HepG2 (cell line): Measurements from ENCODE around the gene DGKB. TPM values are rescaled to one million over a fixed set of nuclear protein-coding genes. Genes with fewer than 3 reads are reported as not detected.

Experiments
- ATAC-seq: fragments of 200-7000 bp; cut with Tn5 transposase; 3 replicates; pipeline ENCODE4 v1.9.1; 2020; ENCODE audit warnings: mild to moderate bottlenecking, moderate library complexity
- BruUV-seq: library from RNA; stranded (reverse); fragments of 400-500 nt; replicated peaks from 2 replicates; lab custom pipeline; 2021; lab: Mats Ljungman, UMichigan
- CTCF ChIA-PET: fragments of 300-600 bp; formaldehyde crosslinking; extraction: SDS; loops from one replicate; lab custom pipeline; 2021; ENCODE audit warnings: low total read pairs, inconsistent platforms, low intra/inter-chr PET ratio; lab: Yijun Ruan, JAX
- POLR2A ChIA-PET: fragments of 350-600 bp; sonication (Branson Sonifier 250); formaldehyde crosslinking; loops from one replicate; lab custom pipeline; 2020; ENCODE audit warnings: antibody characterized with exemption, inconsistent platforms; lab: Yijun Ruan, JAX
- DNase-seq: peaks from one replicate; pipeline ENCODE4 v3.0.0-alpha.2; 2015; ENCODE audit warnings: low spot score
- FAIRE-seq: peaks from 3 replicates; lab custom pipeline; 2011; peaks lifted over from hg19 to GRCh38; lab: Jason Lieb, UNC
- H2AFZ ChIP-seq: one replicate; pipeline ENCODE4 v1.6.1; 2011; ENCODE audit warnings: low read length, inconsistent platforms
- H3K27ac ChIP-seq: fragments of 300-600 bp; 3 replicates; pipeline ENCODE4 v1.8.0; 2011; ENCODE audit warnings: mixed run types, mild to moderate bottlenecking, mixed read lengths, low read length, inconsistent platforms; ENCODE audit not compliant: insufficient read depth; ENCODE audit errors: extremely low read length
- H3K27me3 ChIP-seq, 2 experiments: fragments of 200-600 bp in 1 of 2; 2 replicates in 1 of 2; 3 replicates in 1 of 2; pipeline versions ENCODE4 v1.6.0 to v1.8.0; 2011; ENCODE audit warnings: low read length in 2 of 2, mild to moderate bottlenecking in 2 of 2, moderate library complexity in 2 of 2, inconsistent platforms in 1 of 2; ENCODE audit not compliant: insufficient read depth in 2 of 2, control insufficient read depth in 1 of 2
- H3K36me3 ChIP-seq, 2 experiments: fragments of 200-600 bp in 1 of 2; replicated peaks in 1 of 2; 2 replicates in 1 of 2; 3 replicates in 1 of 2; pipeline versions ENCODE4 v1.5.1 to v1.8.0; 2011; ENCODE audit warnings: low read length in 2 of 2, inconsistent platforms in 1 of 2; ENCODE audit not compliant: insufficient read depth in 2 of 2, control insufficient read depth in 1 of 2
- H3K4me1 ChIP-seq: 2 replicates; pipeline ENCODE4 v1.5.1; 2012; ENCODE audit warnings: low read length, inconsistent platforms; ENCODE audit not compliant: insufficient read depth
- H3K4me2 ChIP-seq: 2 replicates; pipeline ENCODE4 v1.6.0; 2011; ENCODE audit warnings: low read depth, low read length, inconsistent platforms
- H3K4me3 ChIP-seq, 3 experiments: fragments of 200-600 bp in 1 of 3; sonication (generic), shearing (Covaris generic) in 1 of 3; replicated peaks in 1 of 3; 2 replicates each; pipeline ENCODE4 v1.5.1; 2011 to 2016; ENCODE audit warnings: low read length in 3 of 3, inconsistent platforms in 2 of 3, low read depth in 2 of 3, mild to moderate bottlenecking in 2 of 3, control low read depth in 1 of 3, mixed read lengths in 1 of 3; ENCODE audit not compliant: insufficient read depth in 1 of 3
- H3K79me2 ChIP-seq: one replicate; pipeline ENCODE4 v1.6.1; 2011; ENCODE audit warnings: low read length, inconsistent platforms; ENCODE audit not compliant: insufficient read depth
- H3K9ac ChIP-seq: 2 replicates; pipeline ENCODE4 v1.6.0; 2011; ENCODE audit warnings: mild to moderate bottlenecking, low read depth, low read length, inconsistent platforms; ENCODE audit not compliant: insufficient read depth
- H3K9me3 ChIP-seq: 2 replicates; pipeline ENCODE4 v1.5.1; 2012; ENCODE audit warnings: mild to moderate bottlenecking, low read length
- H4K20me1 ChIP-seq: 2 replicates; pipeline ENCODE4 v1.6.0; 2011; ENCODE audit warnings: inconsistent platforms, mild to moderate bottlenecking, low read length, moderate library complexity; ENCODE audit not compliant: insufficient read depth
- GABPA ChIP-seq, 2 experiments: IDR thresholded peaks; 2 replicates each; pipeline ENCODE4 v1.6.1; 2011 to 2016; ENCODE audit warnings: low read depth in 2 of 2, low read length in 1 of 2, missing biosample characterization in 1 of 2, missing genetic modification characterization in 1 of 2
- HNRNPUL1 ChIP-seq: fragments of 200-400 bp; formaldehyde crosslinking; IDR thresholded peaks from 2 replicates; pipeline ENCODE4 v1.6.1; 2017; ENCODE audit warnings: low read depth, mild to moderate bottlenecking, low read length, moderate library complexity
- KDM5B ChIP-seq: sonication (generic); formaldehyde crosslinking; IDR thresholded peaks from 2 replicates; pipeline ENCODE4 v1.4.0; 2020; ENCODE audit warnings: missing genetic modification reagents, mild to moderate bottlenecking, borderline replicate concordance
- MAFF ChIP-seq: IDR thresholded peaks from 2 replicates; pipeline ENCODE4 v1.6.1; 2011; ENCODE audit warnings: low read depth, low read length, improper control_type of control experiment
- PRDM4 ChIP-seq: sonication (generic); formaldehyde crosslinking; IDR thresholded peaks from 2 replicates; pipeline ENCODE4 v1.9.0; 2021; ENCODE audit warnings: missing genetic modification reagents, borderline replicate concordance
- SMARCE1 ChIP-seq: fragments of 450-650 bp; IDR thresholded peaks from 2 replicates; pipeline ENCODE4 v1.6.1; 2017; ENCODE audit warnings: borderline replicate concordance
- SNRNP70 ChIP-seq: fragments of 200-400 bp; formaldehyde crosslinking; IDR thresholded peaks from 2 replicates; pipeline ENCODE4 v1.6.1; 2017; ENCODE audit warnings: mild to moderate bottlenecking, low read depth, low read length, moderate library complexity
- TCF7L2 ChIP-seq: IDR thresholded peaks from 2 replicates; pipeline ENCODE4 v1.6.1; 2011; ENCODE audit warnings: mild to moderate bottlenecking, low read depth, low read length, moderate library complexity
- TRIM24 ChIP-seq: sonication (generic); formaldehyde crosslinking; IDR thresholded peaks from 2 replicates; pipeline ENCODE4 v1.8.0; 2022; ENCODE audit warnings: mild to moderate bottlenecking, missing genetic modification reagents
- ZBTB1 ChIP-seq: sonication (generic); formaldehyde crosslinking; IDR thresholded peaks from 2 replicates; pipeline ENCODE4 v1.4.0; 2020; ENCODE audit warnings: missing genetic modification reagents, borderline replicate concordance
- ZEB1 ChIP-seq: IDR thresholded peaks from 2 replicates; pipeline ENCODE4 v1.6.1; 2012; ENCODE audit warnings: mild to moderate bottlenecking, low read depth, inconsistent platforms; ENCODE audit not compliant: insufficient replicate concordance
- ZFP41 ChIP-seq: sonication (generic); formaldehyde crosslinking; IDR thresholded peaks from 2 replicates; pipeline ENCODE4 v1.4.0; 2020; ENCODE audit warnings: mild to moderate bottlenecking, missing genetic modification reagents, borderline replicate concordance
- ZNF317 ChIP-seq: sonication (generic); formaldehyde crosslinking; IDR thresholded peaks from 2 replicates; pipeline ENCODE4 v1.5.0; 2020; ENCODE audit warnings: mild to moderate bottlenecking, missing genetic modification reagents
- ZNF337 ChIP-seq: sonication (generic); formaldehyde crosslinking; IDR thresholded peaks from 2 replicates; pipeline ENCODE4 v1.5.1; 2020; ENCODE audit warnings: missing genetic modification reagents, low read depth, mild to moderate bottlenecking, borderline replicate concordance
- ZNF607 ChIP-seq: sonication (generic); formaldehyde crosslinking; IDR thresholded peaks from 2 replicates; pipeline ENCODE4 v1.5.1; 2020; ENCODE audit warnings: missing genetic modification reagents, mild to moderate bottlenecking, borderline replicate concordance
- ZSCAN31 ChIP-seq: sonication (generic); formaldehyde crosslinking; IDR thresholded peaks from 2 replicates; pipeline ENCODE4 v1.5.0; 2020; ENCODE audit warnings: low read depth, mild to moderate bottlenecking, missing genetic modification reagents
- WGBS: methylation state at CpG from one replicate; pipeline ENCODE4 v1.1.6; 2017; ENCODE audit warnings: low lambda C conversion rate; 5-methylcytosine and 5-hydroxymethylcytosine counted together
- in situ Hi-C: cut with HindIII; loops from 2 replicates; pipeline ENCODE4 v1.10.0; 2017; ENCODE audit warnings: low pct_unique_long_range_greater_than_20kb; ENCODE audit not compliant: extremely low pct_ligation_motif_present
- intact Hi-C: fragments of 100-400 bp; cut with micrococcal nuclease; formaldehyde crosslinking; loops from one replicate; pipeline ENCODE4 v1.10.0; 2022; ENCODE audit not compliant: unreplicated experiment
- polyA plus RNA-seq, 8 experiments: library from polyadenylated mRNA; depleted of rRNA in 3 of 8; stranded (reverse) in 7 of 8; unstranded in 1 of 8; fragments of >200 nt; fragmentation: Illumina TruSeq in 4 of 8; extraction: Trizol in 4 of 8; gene quantifications; 2 replicates each; pipeline versions ENCODE4 v1.2.1 to v1.2.3, GENCODE V29; 2011 to 2016; ENCODE audit warnings: low read depth in 4 of 8, missing spikeins in 1 of 8, mixed read lengths in 1 of 8; ENCODE audit not compliant: insufficient read depth in 1 of 8
- total RNA-seq, 5 experiments: library from RNA; depleted of rRNA; stranded (reverse); fragments of >200 nt; fragmentation: Illumina TruSeq; extraction: Trizol; gene quantifications; 2 replicates each; pipeline ENCODE4 v1.2.3, GENCODE V29; 2016; ENCODE audit warnings: low read depth in 1 of 5
- TF ChIP-seq, protein P1 (sequence below): sonication (generic); formaldehyde crosslinking; IDR thresholded peaks from 2 replicates; pipeline ENCODE4 v1.8.1; 2023; ENCODE audit warnings: mild to moderate bottlenecking, missing genetic modification reagents

The DGKB gene
- total and polyA plus RNA-seq, 2 of the 13 experiments (the other 11 are each of a cell fraction or from before 2014, with no cell fraction given): not detected

DNA sequence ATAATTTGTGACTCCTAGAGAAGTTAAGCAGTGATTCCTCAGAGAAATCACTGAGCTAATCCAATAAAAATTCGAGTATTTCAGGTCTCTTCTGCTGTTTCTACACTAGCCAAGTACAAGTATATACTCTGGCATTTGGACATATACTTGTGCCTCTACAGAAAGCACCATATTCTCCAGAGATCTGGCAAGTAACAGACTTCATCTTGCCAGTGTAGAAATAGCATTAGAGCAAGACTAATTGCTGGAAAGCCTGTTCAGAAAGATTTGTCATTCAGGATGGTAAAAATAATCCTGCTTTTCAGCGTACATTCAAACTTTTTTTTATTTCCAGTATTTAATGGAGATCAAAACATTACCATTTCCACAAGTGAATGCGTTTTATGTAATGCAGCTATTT is 502.3 kb downstream of the DGKB start:
- CTCF ChIA-PET: no interaction called here
- POLR2A ChIA-PET: no interaction called here
- FAIRE-seq: no peak

More for the DNA sequence above, 502.3 kb downstream of the DGKB start:
- H3K9me3 ChIP-seq: peaks cover 88% of the 10 kb centered on the region
- no peak overlapping the region for H3K27ac ChIP-seq
- no TSS peak for BruUV-seq
- no peak for TF ChIP-seq MAFF
- no peak for TF ChIP-seq GABPA (IDR thresholded peaks at IDR 0.05; ENCODE audit: low read depth, low read length)
- no peak for TF ChIP-seq GABPA (CRISPR knock-in tag; IDR thresholded peaks at IDR 0.05; ENCODE audit: low read depth)
- no peak for TF ChIP-seq SMARCE1
- TF ChIP-seq SNRNP70: no peak
- TF ChIP-seq ZFP41 (CRISPR knock-in tag): no peak
- TF ChIP-seq ZNF317 (CRISPR knock-in tag): no peak
- TF ChIP-seq ZNF337 (CRISPR knock-in tag): no peak
- TF ChIP-seq TCF7L2: no peak
- TF ChIP-seq ZNF607: no peak
- no peak for TF ChIP-seq ZSCAN31 (CRISPR knock-in tag)
- TF ChIP-seq ZBTB1 (CRISPR knock-in tag): no peak
- TF ChIP-seq, protein P1, sequence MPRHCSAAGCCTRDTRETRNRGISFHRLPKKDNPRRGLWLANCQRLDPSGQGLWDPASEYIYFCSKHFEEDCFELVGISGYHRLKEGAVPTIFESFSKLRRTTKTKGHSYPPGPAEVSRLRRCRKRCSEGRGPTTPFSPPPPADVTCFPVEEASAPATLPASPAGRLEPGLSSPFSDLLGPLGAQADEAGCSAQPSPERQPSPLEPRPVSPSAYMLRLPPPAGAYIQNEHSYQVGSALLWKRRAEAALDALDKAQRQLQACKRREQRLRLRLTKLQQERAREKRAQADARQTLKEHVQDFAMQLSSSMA (CRISPR knock-in tag): no peak
- TF ChIP-seq PRDM4 (CRISPR knock-in tag): no peak
- no peak for TF ChIP-seq HNRNPUL1
- TF ChIP-seq ZEB1: no peak
- TF ChIP-seq KDM5B (CRISPR knock-in tag): no peak
- TF ChIP-seq TRIM24 (CRISPR knock-in tag): no peak
- in situ Hi-C loops: no loop called here
- no peak for ATAC-seq
- no peaks in the 10 kb centered on the region for H3K27me3 ChIP-seq
- no peaks in the 10 kb centered on the region for H3K79me2 ChIP-seq
- DNase-seq: no peak
- no peak overlapping the region for H3K4me3 ChIP-seq
- no peak overlapping the region for H3K4me2 ChIP-seq
- H2AFZ ChIP-seq: no peak overlapping the region
- WGBS: 5% methylated on average over 3 of the region's 3 CpGs
- H3K9ac ChIP-seq: no peak overlapping the region
- H3K4me1 ChIP-seq: no peaks in the 10 kb centered on the region
- no peaks in the 10 kb centered on the region for H4K20me1 ChIP-seq
- intact Hi-C loops: no loop called here
- H3K36me3 ChIP-seq: no peaks in the 10 kb centered on the region
